H1 (cell line): ENCODE results near the gene TRIM28. TPM values are rescaled to one million over a fixed set of nuclear protein-coding genes. Genes with fewer than 3 reads are reported as not detected.
A peak's percentile ranks its signal among the peaks of the same experiment; 100 is the strongest.

Experiments used
- CTCF ChIA-PET: fragments of 300-600 bp; sonication (Branson Sonifier 250); formaldehyde crosslinking; loops from one replicate; lab custom pipeline; 2021; ENCODE audit not compliant: partially characterized antibody; lab: Charles Lee
- POLR2A ChIA-PET: fragments of 300-600 bp; sonication (Branson Sonifier 250); formaldehyde crosslinking; loops from one replicate; lab custom pipeline; 2021; ENCODE audit warnings: inconsistent platforms; ENCODE audit not compliant: partially characterized antibody; lab: Charles Lee
- DNase-seq, 2 experiments: peaks; one replicate each; pipeline versions ENCODE4 v3.0.0 to v3.0.0-alpha.2; 2010 to 2022; ENCODE audit warnings: low spot score in 2 of 2, low read depth in 1 of 2, mixed read lengths in 1 of 2
- FAIRE-seq: peaks from 2 replicates; lab custom pipeline; 2011; peaks lifted over from hg19 to GRCh38; lab: Jason Lieb, UNC
- H2AFZ ChIP-seq: 2 replicates; pipeline ENCODE4 v1.8.1; 2012; ENCODE audit warnings: low read length, inconsistent platforms
- H2AK5ac ChIP-seq: 2 replicates; pipeline ENCODE4 v1.6.1; 2013; ENCODE audit warnings: low read depth, low read length
- H2BK120ac ChIP-seq: replicated peaks from 2 replicates; pipeline ENCODE3; 2013; ENCODE audit warnings: low read depth, low read length, inconsistent platforms
- H2BK12ac ChIP-seq: 2 replicates; pipeline ENCODE4 v1.6.1; 2013; ENCODE audit warnings: low read depth, low read length
- H2BK15ac ChIP-seq: 2 replicates; pipeline ENCODE4 v1.6.1; 2013; ENCODE audit warnings: low read length
- H2BK20ac ChIP-seq: 2 replicates; pipeline ENCODE4 v1.6.1; 2013; ENCODE audit warnings: low read length
- H2BK5ac ChIP-seq: 2 replicates; pipeline ENCODE4 v1.6.1; 2013; ENCODE audit warnings: low read depth, low read length
- H3K14ac ChIP-seq: 2 replicates; pipeline ENCODE4 v1.6.1; 2013; ENCODE audit warnings: inconsistent platforms; ENCODE audit not compliant: insufficient read length
- H3K18ac ChIP-seq: 2 replicates; pipeline ENCODE4 v1.6.1; 2013; ENCODE audit warnings: low read length; ENCODE audit errors: extremely low read depth
- H3K23ac ChIP-seq: 2 replicates; pipeline ENCODE4 v1.6.1; 2013; ENCODE audit warnings: inconsistent platforms; ENCODE audit not compliant: insufficient read length
- H3K23me2 ChIP-seq: 2 replicates; pipeline ENCODE4 v1.6.1; 2013; ENCODE audit warnings: low read depth, low read length
- H3K27ac ChIP-seq: 2 replicates; pipeline ENCODE4 v1.6.1; 2011; ENCODE audit warnings: low read depth, low read length, inconsistent platforms
- H3K27me3 ChIP-seq, 4 experiments: replicated peaks in 1 of 4; 1 replicate in 1 of 4; 2 replicates in 3 of 4; pipeline versions ENCODE4 v1.6.1 to v1.8.1; 2011 to 2013; ENCODE audit warnings: low read length in 3 of 4, mild to moderate bottlenecking in 3 of 4, inconsistent platforms in 2 of 4, mixed read lengths in 2 of 4, moderate library complexity in 1 of 4; ENCODE audit not compliant: control insufficient read depth in 3 of 4, insufficient read depth in 3 of 4; ENCODE audit errors: extremely low read depth in 1 of 4
- H3K36me3 ChIP-seq, 4 experiments: 2 replicates each; pipeline versions ENCODE4 v1.6.1 to v1.8.1; 2011 to 2013; ENCODE audit warnings: mild to moderate bottlenecking in 4 of 4, low read length in 3 of 4, moderate library complexity in 2 of 4, control low read depth in 1 of 4, inconsistent platforms in 1 of 4; ENCODE audit not compliant: insufficient read depth in 4 of 4, control insufficient read depth in 2 of 4
- H3K4ac ChIP-seq: replicated peaks from 2 replicates; pipeline ENCODE3; 2013; ENCODE audit warnings: low read length, low read depth, mixed read lengths, inconsistent platforms; ENCODE audit not compliant: insufficient read length
- H3K4me1 ChIP-seq, 4 experiments: replicated peaks in 1 of 4; 1 replicate in 1 of 4; 2 replicates in 3 of 4; pipeline versions ENCODE4 v1.6.1 to v1.8.1; 2011 to 2013; ENCODE audit warnings: low read length in 3 of 4, inconsistent platforms in 2 of 4, mixed read lengths in 1 of 4; ENCODE audit not compliant: insufficient read depth in 4 of 4, control insufficient read depth in 3 of 4
- H3K4me2 ChIP-seq, 2 experiments: 2 replicates each; pipeline versions ENCODE4 v1.6.1 to v1.8.1; 2011 to 2013; ENCODE audit warnings: low read depth in 2 of 2, low read length in 2 of 2, control low read depth in 1 of 2, inconsistent platforms in 1 of 2, mild to moderate bottlenecking in 1 of 2; ENCODE audit not compliant: insufficient read depth in 1 of 2
- H3K4me3 ChIP-seq, 4 experiments: fragments of 200-600, 300-600 bp in 1 of 4; sonication (generic), shearing (Covaris generic), sonication (Bioruptor Twin) in 1 of 4; 2 replicates each; pipeline versions ENCODE4 v1.5.1 to v1.8.1; 2011 to 2016; ENCODE audit warnings: low read length in 4 of 4, low read depth in 3 of 4, control low read depth in 2 of 4, inconsistent platforms in 2 of 4, mild to moderate bottlenecking in 2 of 4, mixed read lengths in 1 of 4, moderate library complexity in 1 of 4; ENCODE audit not compliant: insufficient read depth in 2 of 4; ENCODE audit errors: extremely low read depth in 1 of 4
- H3K56ac ChIP-seq: replicated peaks from 2 replicates; pipeline ENCODE3; 2013; ENCODE audit warnings: low read depth, mild to moderate bottlenecking, mixed read lengths, low read length, inconsistent platforms; ENCODE audit not compliant: insufficient read length
- H3K79me1 ChIP-seq: 2 replicates; pipeline ENCODE4 v1.6.1; 2013; ENCODE audit warnings: low read depth, low read length, control low read depth
- H3K79me2 ChIP-seq, 2 experiments: 2 replicates each; pipeline versions ENCODE4 v1.6.1 to v1.8.1; 2012 to 2013; ENCODE audit warnings: low read length in 2 of 2, mild to moderate bottlenecking in 2 of 2, inconsistent platforms in 1 of 2; ENCODE audit not compliant: insufficient read depth in 2 of 2, control insufficient read depth in 1 of 2
- H3K9ac ChIP-seq, 4 experiments: replicated peaks in 1 of 4; 1 replicate in 1 of 4; 2 replicates in 3 of 4; pipeline versions ENCODE4 v1.6.1 to v1.8.1; 2011 to 2013; ENCODE audit warnings: low read depth in 3 of 4, low read length in 3 of 4, control low read depth in 2 of 4, mild to moderate bottlenecking in 2 of 4, moderate library complexity in 2 of 4, inconsistent platforms in 1 of 4; ENCODE audit errors: extremely low read depth in 1 of 4
- H3K9me3 ChIP-seq, 2 experiments: 2 replicates each; pipeline versions ENCODE4 v1.6.1 to v1.8.1; 2012 to 2013; ENCODE audit warnings: mild to moderate bottlenecking in 2 of 2, moderate library complexity in 2 of 2, control low read depth in 1 of 2, inconsistent platforms in 1 of 2, low read depth in 1 of 2, low read length in 1 of 2, mixed read lengths in 1 of 2; ENCODE audit not compliant: insufficient read depth in 2 of 2
- H4K20me1 ChIP-seq, 2 experiments: replicated peaks in 1 of 2; 2 replicates each; pipeline versions ENCODE3 to v1.8.1; 2011 to 2013; ENCODE audit warnings: inconsistent platforms in 2 of 2, low read length in 2 of 2, mild to moderate bottlenecking in 1 of 2; ENCODE audit not compliant: insufficient read depth in 2 of 2, control insufficient read depth in 1 of 2
- H4K5ac ChIP-seq: 2 replicates; pipeline ENCODE4 v1.6.1; 2013; ENCODE audit warnings: low read length, low read depth, mixed read lengths, inconsistent platforms; ENCODE audit not compliant: insufficient read length
- H4K8ac ChIP-seq: 2 replicates; pipeline ENCODE4 v1.8.0; 2013; ENCODE audit warnings: mild to moderate bottlenecking, moderate library complexity, low read length, inconsistent platforms; ENCODE audit not compliant: insufficient read depth; ENCODE audit errors: extremely low read depth
- H4K91ac ChIP-seq: replicated peaks from 2 replicates; pipeline ENCODE3; 2013; ENCODE audit warnings: low read length, mixed read lengths, inconsistent platforms; ENCODE audit not compliant: insufficient read length
- ATF2 ChIP-seq: IDR thresholded peaks from 2 replicates; pipeline ENCODE4 v1.6.1; 2012; ENCODE audit warnings: low read length, inconsistent platforms
- BCL11A ChIP-seq, 2 experiments: IDR thresholded peaks; one replicate each; pipeline ENCODE4 v1.6.1; 2011; ENCODE audit warnings: low read depth in 2 of 2, low read length in 2 of 2, mild to moderate bottlenecking in 2 of 2
- CTCF ChIP-seq, 3 experiments: IDR thresholded peaks; 1 replicate in 2 of 3; 2 replicates in 1 of 3; pipeline versions ENCODE4 v1.5.1 to v1.6.1; 2011; ENCODE audit warnings: low read length in 3 of 3, mild to moderate bottlenecking in 3 of 3, inconsistent platforms in 2 of 3, low read depth in 1 of 3, moderate library complexity in 1 of 3; ENCODE audit not compliant: insufficient read depth in 1 of 3; ENCODE audit errors: control extremely low read depth in 1 of 3
- POLR2A ChIP-seq, 2 experiments: IDR thresholded peaks; 1 replicate in 1 of 2; 2 replicates in 1 of 2; pipeline ENCODE4 v1.6.1; 2011; ENCODE audit warnings: low read depth in 2 of 2, low read length in 2 of 2, mild to moderate bottlenecking in 2 of 2; ENCODE audit errors: control extremely low read depth in 1 of 2
- WGBS, 2 experiments: shearing (Covaris generic) in 1 of 2; methylation state at CpG; one replicate each; pipeline versions ENCODE4 v1.1.6 to v1.1.7; 2013 to 2015; ENCODE audit warnings: low lambda C conversion rate in 2 of 2, mixed read lengths in 2 of 2, inconsistent platforms in 1 of 2, low coverage in 1 of 2, missing lambda C conversion rate in 1 of 2; ENCODE audit not compliant: insufficient replicate concordance in 2 of 2, insufficient coverage in 1 of 2, insufficient read length in 1 of 2; ENCODE audit errors: extremely low coverage in 1 of 2, missing lambda C conversion rate in 1 of 2; 5-methylcytosine and 5-hydroxymethylcytosine counted together
- polyA plus RNA-seq, 7 experiments: library from polyadenylated mRNA; depleted of rRNA in 3 of 7; stranded (reverse) in 5 of 7; unstranded in 2 of 7; fragments of >200 nt in 5 of 7; fragments of 200-250 nt in 2 of 7; gene quantifications; 1 replicate in 5 of 7; 2 replicates in 1 of 7; 4 replicates in 1 of 7; pipeline versions ENCODE4 v1.2.1 to v1.2.3, GENCODE V29; 2011 to 2013; ENCODE audit warnings: missing spikeins in 2 of 7, mixed read lengths in 2 of 7
- total RNA-seq: library from RNA; stranded (reverse); fragmentation: NEBNext Ultra II Directional; extraction: Animal tissue kit (Norgen Biotek cat#: 25700); gene quantifications from 2 replicates; pipeline ENCODE4 v1.2.1, GENCODE V29; 2021

The TRIM28 gene
- total and polyA plus RNA-seq, 2 of the 8 experiments (the other 6 are each of a cell fraction or from before 2014, with no cell fraction given): 1,433 to 1,442 TPM

GRCh38 chr19:58536852-58537798, 6.7 kb upstream of the TRIM28 start:
- H4K8ac ChIP-seq: no peak overlapping the region; the same call in 1 of the 2 replicates
- H3K23me2 ChIP-seq: peaks cover 3% of the 10 kb centered on the region; the same call in 1 of the 2 replicates
- H3K27me3 ChIP-seq: peaks cover 0 to 17% (median 5%) of the 10 kb centered on the region in 4 experiments; a peak in 5 of 7 replicates
- FAIRE-seq (no peak), DNase-seq (no peak)
- H3K18ac ChIP-seq: no peak overlapping the region
- H3K4me3 ChIP-seq: peak overlapping the region in 1 of 4 experiments; percentile 52; a peak in 1 of 8 replicates
- no peaks in the 10 kb centered on the region for H4K20me1 ChIP-seq
- H2AFZ ChIP-seq: no peak overlapping the region
- H2BK5ac ChIP-seq: no peak overlapping the region
- TF ChIP-seq POLR2A (IDR thresholded peaks at IDR 0.05; ENCODE audit: control extremely low read depth in 1 of 2, low read depth in 2 of 2, low read length in 2 of 2) (0 out of 3 replicates have a peak, but pooled peaks of 1 of the 2 experiments have one; percentile 20), CTCF (IDR thresholded peaks at IDR 0.05; ENCODE audit: control extremely low read depth in 1 of 3, insufficient read depth in 1 of 3, low read depth in 1 of 3, low read length in 3 of 3) (no peak), ATF2 (no peak), BCL11A (IDR thresholded peaks at IDR 0.05; ENCODE audit: low read depth in 2 of 2, low read length in 2 of 2) (no peak)
- H3K36me3 ChIP-seq: no peaks in the 10 kb centered on the region
- H3K4me2 ChIP-seq: peak overlapping the region; percentile 64 to 87
- H3K4ac ChIP-seq: no peak overlapping the region
- ChIA-PET POLR2A (interaction anchor here (0.5 to 2.6 kb wide), 13 partner anchors 10 to 690 kb away, joined by 3 to 53 read pairs (median 4); partner anchors contain the start of genes CHMP2A, UBE2M and ZBTB45), CTCF (interaction anchor here (0.6 to 1.9 kb wide), 3 partner anchors 10 to 23 kb away, joined by 3 to 12 read pairs (median 3); partner anchors contain the start of gene ZBTB45)
- peak overlapping the region; percentile 83 for H2BK12ac ChIP-seq
- no peak overlapping the region for H3K27ac ChIP-seq
- 90% methylated on average over 8 of the region's 8 CpGs; no CpG with 5 or more reads in 1 of the 2 experiments for WGBS, 2 experiments
- H2AK5ac ChIP-seq: no peak overlapping the region; the same call in 1 of the 2 replicates
- no peaks in the 10 kb centered on the region for H3K79me2 ChIP-seq
- peak overlapping the region in 1 of 4 experiments; percentile 4; a peak in 1 of 7 replicates for H3K9ac ChIP-seq
- H4K5ac ChIP-seq: peak overlapping the region; percentile 13
- H2BK20ac ChIP-seq: no peak overlapping the region
- H3K4me1 ChIP-seq: peaks cover 0 to 5% (median 4%) of the 10 kb centered on the region in 4 experiments; a peak in 5 of 7 replicates
- no peaks in the 10 kb centered on the region for H3K9me3 ChIP-seq
- no peaks in the 10 kb centered on the region for H3K79me1 ChIP-seq
- no peak overlapping the region for H3K14ac ChIP-seq
- H4K91ac ChIP-seq: peak overlapping the region; percentile 57
- no peak overlapping the region for H3K23ac ChIP-seq
- no peak overlapping the region for H2BK120ac ChIP-seq
- peak overlapping the region; percentile 83; the same call in 1 of the 2 replicates for H2BK15ac ChIP-seq
- H3K56ac ChIP-seq: no peak overlapping the region
